Hematopoietic multipotent progenitor cell treated with erythropoietin and hydrocortisone succinate and interleukin-3 and kit ligand, for 6 days (in vitro differentiated cells): ENCODE measurements around the gene ACTL6B.
"Not testable (repeated sequence)": the region's sequence is repeated elsewhere in the genome, so short reads cannot be mapped to it uniquely, and the experiment has no call there.

ENCODE experiments used
- DNase-seq: peaks from one replicate; pipeline ENCODE4 v3.0.0-alpha.2; 2015

Gene ACTL6B

GRCh38 chr7:100655908-100656674 lies at the start of gene ACTL6B:
Gene ACTL6B, minus strand, starts transcription at chr7:100656448. Its CDS starts 94 bp downstream, at chr7:100656354.
- peak; percentile 86 for DNase-seq

GRCh38 chr7:100705320-100705752 lies 49.1 kb upstream of the ACTL6B start:
- peak; percentile 85 for DNase-seq

- not testable (repeated sequence) for DNase-seq
Observed at GRCh38 chr7:100701089-100701488, 44.8 kb upstream of the ACTL6B start.

- no peak for DNase-seq
Observed at GRCh38 chr7:100699018-100699417, 42.8 kb upstream of the ACTL6B start.

GRCh38 chr7:100696123-100696521 lies 39.9 kb upstream of the ACTL6B start:
- no peak for DNase-seq

- DNase-seq = peak; percentile 80
Observed at GRCh38 chr7:100694098-100694745, 38.0 kb upstream of the ACTL6B start, which contains the start of gene GIGYF1. Gene GIGYF1, minus strand, starts transcription at chr7:100694250. Its CDS starts 6,012 bp downstream, at chr7:100688238.

GRCh38 chr7:100693312-100694097 lies 37.3 kb upstream of the ACTL6B start:
- DNase-seq = no peak

GRCh38 chr7:100692578-100692961 lies 36.3 kb upstream of the ACTL6B start:
- peak; percentile 22 for DNase-seq

GRCh38 chr7:100691676-100692577 lies 35.7 kb upstream of the ACTL6B start:
- peak; percentile 91 for DNase-seq

- DNase-seq = peak; percentile 27
Observed at GRCh38 chr7:100689230-100690135, 33.2 kb upstream of the ACTL6B start.

- DNase-seq = no peak
Observed at GRCh38 chr7:100688326-100688860, 32.1 kb upstream of the ACTL6B start.

- no peak for DNase-seq
Observed at GRCh38 chr7:100687751-100688300, 31.6 kb upstream of the ACTL6B start.

GRCh38 chr7:100687261-100687660 lies 31.0 kb upstream of the ACTL6B start:
- DNase-seq = no peak

GRCh38 chr7:100686822-100687211 lies 30.6 kb upstream of the ACTL6B start:
- DNase-seq = no peak

- no peak for DNase-seq
Observed at GRCh38 chr7:100686201-100686821, 30.1 kb upstream of the ACTL6B start.

GRCh38 chr7:100685631-100686145 lies 29.4 kb upstream of the ACTL6B start:
- no peak for DNase-seq

- DNase-seq = no peak
Observed at GRCh38 chr7:100685049-100685605, 28.9 kb upstream of the ACTL6B start.

GRCh38 chr7:100684534-100685042 lies 28.3 kb upstream of the ACTL6B start:
- no peak for DNase-seq
